PC-3 (cell line): ENCODE results near the gene NPY. TPM values are rescaled to one million over a fixed set of nuclear protein-coding genes. Genes with fewer than 3 reads are reported as not detected.

Experiments used
- ATAC-seq: fragments of 200-7000 bp; cut with Tn5 transposase; 2 replicates; pipeline ENCODE4 v1.9.1; 2020; ENCODE audit warnings: mild to moderate bottlenecking, moderate library complexity
- BruUV-seq: library from RNA; stranded (reverse); fragments of 400-500 nt; replicated peaks from 2 replicates; lab custom pipeline; 2021; lab: Mats Ljungman, UMichigan
- CTCF ChIA-PET: fragments of 300-600 bp; sonication (Branson Sonifier 250); formaldehyde crosslinking; loops from one replicate; lab custom pipeline; 2022; ENCODE audit warnings: antibody characterized with exemption; lab: Charles Lee
- POLR2A ChIA-PET: fragments of 300-600 bp; sonication (Branson Sonifier 250); formaldehyde crosslinking; loops from one replicate; lab custom pipeline; 2022; ENCODE audit warnings: antibody characterized with exemption; ENCODE audit not compliant: unreplicated experiment; lab: Charles Lee
- DNase-seq: peaks from one replicate; pipeline ENCODE4 v3.0.0-alpha.2; 2015
- H2AFZ ChIP-seq: fragments of 300-600 bp; sonication (generic); 2 replicates; pipeline ENCODE4 v1.6.0; 2016; ENCODE audit warnings: antibody characterized with exemption, low read length
- H3F3A ChIP-seq: fragments of 300-600 bp; sonication (generic); one replicate; pipeline ENCODE4 v1.6.0; 2017; ENCODE audit warnings: antibody characterized with exemption, low read length, control low read depth, mild to moderate bottlenecking; ENCODE audit not compliant: unreplicated experiment
- H3K27ac ChIP-seq: fragments of 300-600 bp; sonication (generic); 2 replicates; pipeline ENCODE4 v1.5.1; 2016; ENCODE audit warnings: mild to moderate bottlenecking, low read length
- H3K27me3 ChIP-seq: fragments of 300-600 bp; sonication (generic); 2 replicates; pipeline ENCODE4 v1.6.1; 2016; ENCODE audit warnings: low read length, mixed read lengths
- H3K36me3 ChIP-seq: fragments of 300-600 bp; sonication (generic); 2 replicates; pipeline ENCODE4 v1.6.1; 2016; ENCODE audit warnings: low read depth, mixed run types, low read length, mixed read lengths
- H3K4me1 ChIP-seq: fragments of 300-600 bp; sonication (generic); 2 replicates; pipeline ENCODE4 v1.5.1; 2016; ENCODE audit warnings: low read length; ENCODE audit not compliant: insufficient read depth
- H3K4me2 ChIP-seq: fragments of 300-600 bp; sonication (generic); 2 replicates; pipeline ENCODE4 v1.6.0; 2016; ENCODE audit warnings: low read length
- H3K4me3 ChIP-seq: fragments of 300-600 bp; sonication (generic); 2 replicates; pipeline ENCODE4 v1.5.1; 2016; ENCODE audit warnings: mild to moderate bottlenecking, low read length, mixed read lengths
- H3K79me2 ChIP-seq: fragments of 300-600 bp; sonication (generic); 2 replicates; pipeline ENCODE4 v1.6.1; 2017; ENCODE audit warnings: low read length, mixed read lengths
- H3K9ac ChIP-seq: fragments of 300-600 bp; sonication (generic); 2 replicates; pipeline ENCODE4 v1.6.0; 2016; ENCODE audit warnings: mild to moderate bottlenecking, low read length
- H3K9me2 ChIP-seq: fragments of 300-600 bp; sonication (generic); replicated peaks from 2 replicates; pipeline ENCODE4 v1.6.1; 2016; ENCODE audit warnings: mixed run types, low read length, mixed read lengths
- H3K9me3 ChIP-seq: fragments of 300-600 bp; sonication (generic); 2 replicates; pipeline ENCODE4 v1.6.1; 2016; ENCODE audit warnings: low read length, mixed read lengths
- H4K20me1 ChIP-seq: fragments of 300-600 bp; sonication (generic); 2 replicates; pipeline ENCODE4 v1.6.1; 2016; ENCODE audit warnings: low read length, mixed read lengths
- EZH2 ChIP-seq: fragments of 300-600 bp; sonication (generic); IDR thresholded peaks from one replicate; pipeline ENCODE4 v1.6.1; 2017; ENCODE audit warnings: antibody characterized with exemption, mild to moderate bottlenecking, low read length; ENCODE audit not compliant: unreplicated experiment
- EZH2phosphoT487 ChIP-seq: fragments of 300-600 bp; sonication (generic); IDR thresholded peaks from 2 replicates; pipeline ENCODE4 v1.6.1; 2018; ENCODE audit warnings: mild to moderate bottlenecking, antibody characterized with exemption, low read length, borderline replicate concordance
- intact Hi-C: fragments of 100-400 bp; cut with micrococcal nuclease; formaldehyde crosslinking; loops from 2 replicates; pipeline ENCODE4 v1.9.0; 2023
- total RNA-seq: library from RNA; depleted of rRNA; stranded (reverse); fragments of >200 nt; gene quantifications from 2 replicates; pipeline ENCODE4 v1.2.3, GENCODE V29; 2014
- TF ChIP-seq, protein P1 (sequence below): fragments of 300-600 bp; sonication (generic); conservative IDR thresholded peaks from 2 replicates; pipeline ENCODE4 v1.5.1; 2017; ENCODE audit warnings: antibody characterized with exemption, low read depth, mild to moderate bottlenecking, low read length

The NPY gene
- total RNA-seq, 1 experiment from 2014 or later = not detected

DNA sequence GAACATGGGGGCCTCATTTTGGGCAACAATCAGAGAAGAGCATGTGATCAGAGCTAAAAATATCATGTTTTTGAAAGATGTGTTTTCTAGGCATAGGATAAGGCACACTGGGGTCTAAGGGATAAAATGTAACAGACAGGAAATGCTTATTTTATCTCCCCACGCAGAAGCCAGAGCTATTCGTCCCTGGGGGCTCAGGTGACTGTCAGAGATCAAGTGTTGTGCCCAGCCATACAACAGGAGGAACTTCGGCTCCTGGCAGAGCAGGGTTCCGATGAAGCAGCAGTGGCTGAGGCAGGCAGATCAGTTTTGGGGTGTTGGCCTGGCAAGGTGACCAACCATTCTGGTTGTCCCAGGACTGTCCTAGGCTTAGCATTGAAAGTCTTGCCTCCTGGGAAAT lies 15.2 kb downstream of the NPY start:
- ChIA-PET POLR2A (no interaction called here), CTCF (no interaction called here)
- intact Hi-C loops = loop anchor here (10.0 kb wide), 1 partner anchor 434 kb away; no protein-coding TSS in a partner anchor
- H3K27me3 ChIP-seq = peaks cover 21% of the 10 kb centered on the region
- H3K27ac ChIP-seq = no peak overlapping the region
- H3K9me2 ChIP-seq = no peaks in the 10 kb centered on the region
- no TSS peak for BruUV-seq
- H4K20me1 ChIP-seq = no peaks in the 10 kb centered on the region
- no peak overlapping the region for H3K9ac ChIP-seq
- no peaks in the 10 kb centered on the region for H3F3A ChIP-seq
- H3K36me3 ChIP-seq = no peaks in the 10 kb centered on the region
- ATAC-seq (no peak), DNase-seq (no peak)
- no peak for TF ChIP-seq EZH2phosphoT487
- TF ChIP-seq, protein P1, sequence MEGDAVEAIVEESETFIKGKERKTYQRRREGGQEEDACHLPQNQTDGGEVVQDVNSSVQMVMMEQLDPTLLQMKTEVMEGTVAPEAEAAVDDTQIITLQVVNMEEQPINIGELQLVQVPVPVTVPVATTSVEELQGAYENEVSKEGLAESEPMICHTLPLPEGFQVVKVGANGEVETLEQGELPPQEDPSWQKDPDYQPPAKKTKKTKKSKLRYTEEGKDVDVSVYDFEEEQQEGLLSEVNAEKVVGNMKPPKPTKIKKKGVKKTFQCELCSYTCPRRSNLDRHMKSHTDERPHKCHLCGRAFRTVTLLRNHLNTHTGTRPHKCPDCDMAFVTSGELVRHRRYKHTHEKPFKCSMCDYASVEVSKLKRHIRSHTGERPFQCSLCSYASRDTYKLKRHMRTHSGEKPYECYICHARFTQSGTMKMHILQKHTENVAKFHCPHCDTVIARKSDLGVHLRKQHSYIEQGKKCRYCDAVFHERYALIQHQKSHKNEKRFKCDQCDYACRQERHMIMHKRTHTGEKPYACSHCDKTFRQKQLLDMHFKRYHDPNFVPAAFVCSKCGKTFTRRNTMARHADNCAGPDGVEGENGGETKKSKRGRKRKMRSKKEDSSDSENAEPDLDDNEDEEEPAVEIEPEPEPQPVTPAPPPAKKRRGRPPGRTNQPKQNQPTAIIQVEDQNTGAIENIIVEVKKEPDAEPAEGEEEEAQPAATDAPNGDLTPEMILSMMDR = no peak
- no peak for TF ChIP-seq EZH2
- no peak overlapping the region for H3K4me2 ChIP-seq
- H3K4me1 ChIP-seq = no peaks in the 10 kb centered on the region
- no peaks in the 10 kb centered on the region for H3K9me3 ChIP-seq
- H2AFZ ChIP-seq = no peak overlapping the region
- H3K4me3 ChIP-seq = no peak overlapping the region
- no peaks in the 10 kb centered on the region for H3K79me2 ChIP-seq

DNA sequence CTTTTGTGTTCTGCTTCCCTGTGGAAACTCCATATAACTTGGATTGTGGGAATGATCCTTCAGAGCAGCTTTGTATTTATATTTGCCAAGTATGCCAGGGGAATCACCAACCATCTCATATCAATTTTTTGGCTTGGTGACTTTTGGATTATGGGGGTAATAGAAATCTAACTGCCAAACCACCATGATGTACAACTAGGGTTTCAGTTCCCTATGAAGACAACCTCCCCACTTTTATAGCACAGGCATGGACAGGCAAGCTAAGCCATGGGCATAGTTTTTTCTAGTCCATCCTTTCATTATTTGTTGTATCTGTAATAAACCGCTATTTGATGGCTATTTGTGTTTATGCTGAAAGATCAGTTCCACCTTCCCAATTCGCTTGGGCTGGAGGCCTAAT lies 17.7 kb downstream of the NPY start:
- CTCF ChIA-PET = no interaction called here

GRCh38 chr7:24304494-24305095 lies 20.6 kb downstream of the NPY start:
- Histone ChIP-seq H3K9ac (no peak overlapping the region), H3K4me3 (no peak overlapping the region), H3K27me3 (peaks cover 21% of the 10 kb centered on the region), H3K79me2 (no peaks in the 10 kb centered on the region), H3K27ac (no peak overlapping the region), H2AFZ (no peak overlapping the region), H4K20me1 (no peaks in the 10 kb centered on the region), H3F3A (no peaks in the 10 kb centered on the region), H3K4me1 (no peaks in the 10 kb centered on the region), H3K36me3 (no peaks in the 10 kb centered on the region), H3K4me2 (no peak overlapping the region), H3K9me3 (no peaks in the 10 kb centered on the region), H3K9me2 (no peaks in the 10 kb centered on the region)
- ChIA-PET CTCF (no interaction called here), POLR2A (no interaction called here)
- BruUV-seq = no TSS peak
- TF ChIP-seq EZH2phosphoT487 (no peak), EZH2 (no peak)
- TF ChIP-seq, protein P1 = no peak
- ATAC-seq = no peak
- no peak for DNase-seq
- intact Hi-C loops = no loop called here

More for the DNA sequence above, 17.7 kb downstream of the NPY start:
- Histone ChIP-seq H3K4me1 (no peaks in the 10 kb centered on the region), H3K79me2 (no peaks in the 10 kb centered on the region), H3F3A (no peaks in the 10 kb centered on the region), H3K36me3 (no peaks in the 10 kb centered on the region), H3K9me2 (no peaks in the 10 kb centered on the region), H3K4me3 (no peak overlapping the region), H3K9me3 (no peaks in the 10 kb centered on the region), H3K9ac (no peak overlapping the region), H4K20me1 (no peaks in the 10 kb centered on the region), H3K27me3 (peaks cover 21% of the 10 kb centered on the region), H3K27ac (no peak overlapping the region), H2AFZ (no peak overlapping the region), H3K4me2 (no peak overlapping the region)
- intact Hi-C loops = no loop called here
- TF ChIP-seq EZH2 = no peak
- TF ChIP-seq, protein P1 = no peak
- no peak for TF ChIP-seq EZH2phosphoT487
- ATAC-seq = no peak
- POLR2A ChIA-PET = no interaction called here
- no TSS peak for BruUV-seq
- DNase-seq = no peak
